DND-41 (cell line): ENCODE data around the gene IFT25.

Source experiments
- CTCF ChIP-seq: IDR thresholded peaks from 2 replicates; pipeline ENCODE4 v1.5.1; 2012; ENCODE audit warnings: borderline replicate concordance, low read length, moderate library complexity, mild to moderate bottlenecking; ENCODE audit not compliant: poor library complexity, severe bottlenecking; ENCODE audit errors: extremely low read depth
- EZH2 ChIP-seq: IDR thresholded peaks from 3 replicates; pipeline ENCODE4 v1.6.1; 2012; ENCODE audit warnings: borderline replicate concordance, low read depth, mild to moderate bottlenecking, moderate library complexity, low read length, inconsistent platforms; ENCODE audit not compliant: severe bottlenecking

- TF ChIP-seq CTCF = no peak
- no peak for TF ChIP-seq EZH2
These were observed 7.2 kb downstream of the IFT25 start for GRCh38 chr1:53938136-53938830.
